ENCODE data around the gene STK11IP.

The STK11IP gene

GRCh38 chr2:219581346-219581745, 16.3 kb upstream of the STK11IP start:
- TF ChIP-seq, protein P1, sequence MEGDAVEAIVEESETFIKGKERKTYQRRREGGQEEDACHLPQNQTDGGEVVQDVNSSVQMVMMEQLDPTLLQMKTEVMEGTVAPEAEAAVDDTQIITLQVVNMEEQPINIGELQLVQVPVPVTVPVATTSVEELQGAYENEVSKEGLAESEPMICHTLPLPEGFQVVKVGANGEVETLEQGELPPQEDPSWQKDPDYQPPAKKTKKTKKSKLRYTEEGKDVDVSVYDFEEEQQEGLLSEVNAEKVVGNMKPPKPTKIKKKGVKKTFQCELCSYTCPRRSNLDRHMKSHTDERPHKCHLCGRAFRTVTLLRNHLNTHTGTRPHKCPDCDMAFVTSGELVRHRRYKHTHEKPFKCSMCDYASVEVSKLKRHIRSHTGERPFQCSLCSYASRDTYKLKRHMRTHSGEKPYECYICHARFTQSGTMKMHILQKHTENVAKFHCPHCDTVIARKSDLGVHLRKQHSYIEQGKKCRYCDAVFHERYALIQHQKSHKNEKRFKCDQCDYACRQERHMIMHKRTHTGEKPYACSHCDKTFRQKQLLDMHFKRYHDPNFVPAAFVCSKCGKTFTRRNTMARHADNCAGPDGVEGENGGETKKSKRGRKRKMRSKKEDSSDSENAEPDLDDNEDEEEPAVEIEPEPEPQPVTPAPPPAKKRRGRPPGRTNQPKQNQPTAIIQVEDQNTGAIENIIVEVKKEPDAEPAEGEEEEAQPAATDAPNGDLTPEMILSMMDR (IDR thresholded peaks at IDR 0.05; ENCODE audit: insufficient read depth, low read depth, low read length, missing control alignments): no peak
- no peak for DNase-seq (ENCODE audit: low read depth)
- no peak overlapping the region for H3K4me3 ChIP-seq (ENCODE audit: low read depth, low read length)

DNA sequence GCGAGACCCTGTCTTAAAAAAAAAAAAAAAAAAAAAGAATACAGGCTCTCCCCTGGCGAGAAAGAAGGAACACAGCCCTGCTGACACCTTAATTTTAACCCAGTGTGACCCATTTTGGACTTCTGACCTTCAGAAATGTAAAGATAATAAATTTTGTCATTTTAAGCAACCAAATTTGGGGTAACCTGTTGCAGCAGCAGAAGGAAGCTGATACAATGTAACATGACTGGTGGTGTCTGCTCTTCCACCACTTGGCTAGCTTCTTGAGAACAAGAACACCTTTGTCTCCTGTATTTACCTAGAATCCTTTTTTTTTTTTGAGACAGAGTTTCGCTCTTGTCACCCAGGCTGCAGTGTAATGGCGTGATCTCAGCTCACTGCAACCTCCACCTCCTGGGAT, 6.6 kb upstream of the STK11IP start:
- DNase-seq (ENCODE audit: low read depth): no peak
- TF ChIP-seq, protein P1 (IDR thresholded peaks at IDR 0.05; ENCODE audit: insufficient read depth, low read depth, low read length, missing control alignments): no peak
- no peak overlapping the region for H3K4me3 ChIP-seq (ENCODE audit: low read depth, low read length)

- no peak overlapping the region for H3K4me3 ChIP-seq (ENCODE audit: low read depth, low read length)
- DNase-seq (ENCODE audit: low read depth): no peak
- TF ChIP-seq, protein P1 (IDR thresholded peaks at IDR 0.05; ENCODE audit: insufficient read depth, low read depth, low read length, missing control alignments): no peak
Measured at GRCh38 chr2:219592736-219593135, 4.9 kb upstream of the STK11IP start.

DNA sequence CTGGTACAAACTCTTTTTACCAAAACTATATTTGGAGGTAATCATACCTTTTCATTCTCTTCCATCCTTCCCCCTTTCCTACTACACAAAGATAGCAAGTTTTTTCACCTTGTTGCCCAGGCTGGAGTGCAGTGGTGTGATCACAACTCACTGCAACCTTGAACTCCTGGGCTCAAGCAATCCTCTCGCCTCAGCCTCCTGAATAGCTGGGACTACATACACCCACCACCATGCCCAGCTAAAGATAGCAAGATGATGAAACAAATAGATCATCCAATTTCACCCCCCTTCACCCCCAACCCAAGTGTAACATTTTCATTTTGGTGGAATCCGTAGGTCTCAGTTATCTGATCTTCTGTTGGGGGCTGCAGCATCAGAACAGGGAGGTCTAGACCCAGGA, 4.5 kb upstream of the STK11IP start:
- TF ChIP-seq, protein P1 (IDR thresholded peaks at IDR 0.05; ENCODE audit: insufficient read depth, low read depth, low read length, missing control alignments): no peak
- DNase-seq (ENCODE audit: low read depth): no peak
- no peak overlapping the region for H3K4me3 ChIP-seq (ENCODE audit: low read depth, low read length)

DNA sequence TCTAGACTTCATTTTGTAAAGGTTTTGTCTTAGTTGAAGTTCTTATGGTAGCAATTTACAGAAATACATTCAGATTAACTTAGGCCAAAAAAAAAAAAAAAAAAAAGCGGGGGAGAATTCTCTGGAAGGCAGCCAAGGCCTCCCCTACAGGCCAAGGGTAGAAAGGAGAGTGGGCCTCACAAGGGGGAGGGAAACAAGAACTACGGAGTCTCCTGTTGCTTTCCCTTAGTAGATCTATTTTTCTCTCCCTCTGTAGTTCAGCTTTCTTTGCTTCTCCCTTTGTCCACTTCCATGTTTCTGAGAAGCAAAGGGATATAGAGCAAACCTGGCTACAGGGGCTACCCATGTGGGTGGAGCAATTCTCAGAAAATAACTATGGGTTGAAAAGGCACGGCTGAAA, 2.4 kb upstream of the STK11IP start:
- no peak for DNase-seq (ENCODE audit: low read depth)
- no peak overlapping the region for H3K4me3 ChIP-seq (ENCODE audit: low read depth, low read length)
- TF ChIP-seq, protein P1 (IDR thresholded peaks at IDR 0.05; ENCODE audit: insufficient read depth, low read depth, low read length, missing control alignments): no peak

GRCh38 chr2:219596954-219597551, 604 bp upstream of the STK11IP start:
- peak overlapping the region; percentile 81 for H3K4me3 ChIP-seq (ENCODE audit: low read depth, low read length)
- TF ChIP-seq, protein P1 (IDR thresholded peaks at IDR 0.05; ENCODE audit: insufficient read depth, low read depth, low read length, missing control alignments): no peak
- no peak for DNase-seq (ENCODE audit: low read depth)

Data from GM12865 (cell line).